Lung (tissue), 12 donors: Measurements from ENCODE around the gene TEDC2. TPM values are rescaled to one million over a fixed set of nuclear protein-coding genes. Genes with fewer than 3 reads are reported as not detected.

Experiments used
- ATAC-seq: fragments of 200-7000 bp; cut with Tn5 transposase; one replicate; pipeline ENCODE4 v1.9.1; 2020; ENCODE audit warnings: moderate number of reproducible peaks; ENCODE audit not compliant: insufficient read depth, low FRiP score
- DNase-seq, 3 donors: peaks; one replicate each; pipeline ENCODE4 v3.0.0-alpha.2; 2013 to 2017
- H3K27ac ChIP-seq, 2 donors: one replicate each; pipeline ENCODE4 v1.5.1; 2013; ENCODE audit warnings: mild to moderate bottlenecking in 2 of 2, moderate library complexity in 2 of 2, control low read depth in 1 of 2, inconsistent platforms in 1 of 2, low read depth in 1 of 2, low read length in 1 of 2
- H3K27me3 ChIP-seq, 3 donors: one replicate each; pipeline ENCODE4 v1.5.1; 2013; ENCODE audit warnings: low read length in 2 of 3; ENCODE audit not compliant: control insufficient read depth in 3 of 3, insufficient read depth in 3 of 3
- H3K36me3 ChIP-seq, 4 donors: one replicate each; pipeline ENCODE4 v1.5.1; 2013; ENCODE audit warnings: low read length in 4 of 4, mild to moderate bottlenecking in 1 of 4, moderate library complexity in 1 of 4; ENCODE audit not compliant: control insufficient read depth in 4 of 4, insufficient read depth in 4 of 4
- H3K4me1 ChIP-seq, 5 donors: one replicate each; pipeline ENCODE4 v1.5.1; 2013; ENCODE audit warnings: low read length in 5 of 5, mild to moderate bottlenecking in 2 of 5, moderate library complexity in 1 of 5; ENCODE audit not compliant: control insufficient read depth in 5 of 5, insufficient read depth in 5 of 5
- H3K4me3 ChIP-seq: one replicate; pipeline ENCODE4 v1.5.1; 2013; ENCODE audit warnings: mild to moderate bottlenecking, control low read depth, moderate library complexity
- H3K9ac ChIP-seq, 2 donors: one replicate each; pipeline ENCODE4 v1.5.1; 2013; ENCODE audit warnings: low read length in 2 of 2, control low read depth in 1 of 2; ENCODE audit not compliant: insufficient read depth in 1 of 2
- H3K9me3 ChIP-seq, 4 donors: one replicate each; pipeline ENCODE4 v1.5.1; 2013; ENCODE audit warnings: low read length in 3 of 4, mild to moderate bottlenecking in 1 of 4, moderate library complexity in 1 of 4; ENCODE audit not compliant: control insufficient read depth in 4 of 4, insufficient read depth in 3 of 4
- CTCF ChIP-seq: IDR thresholded peaks from 2 replicates; pipeline ENCODE4 v1.5.1; 2012; ENCODE audit warnings: mild to moderate bottlenecking; ENCODE audit errors: control extremely low read depth, extremely low read depth
- WGBS, 2 donors: extraction: QIAGEN DNeasy Blood & Tissue Kit; methylation state at CpG; one replicate each; pipeline ENCODE4 v1.1.7; 2013; 5-methylcytosine and 5-hydroxymethylcytosine counted together
- polyA plus RNA-seq, 2 donors: library from polyadenylated mRNA; stranded (reverse); fragments of 200-250 nt; gene quantifications; one replicate each; pipeline ENCODE4 v1.2.1, GENCODE V29; 2013
- total RNA-seq, 2 donors: library from RNA; depleted of rRNA in 1 of 2; stranded (reverse); fragments of >200 nt in 1 of 2; gene quantifications; one replicate each; pipeline ENCODE4 v1.2.1, GENCODE V29; 2014 to 2021
- donor health status: control.
- donor health status: control.
- donor health status: Bipolar disorder and iron deficiency.
- donor health status: healthy.
- donor health status: DM: yes; HTN: yes; CAD: no.

The TEDC2 gene
- total and polyA plus RNA-seq, 4 donors, result 1.1 to 3.6 (median 2.2) TPM

GRCh38 chr16:2486645-2487516 lies 27.0 kb downstream of the TEDC2 start:
- Histone ChIP-seq H3K9ac (no peak overlapping the region), H3K36me3 (peaks cover 0 to 4% (median 0%) of the 10 kb centered on the region in 4 donors), H3K27ac (peak overlapping the region in 1 of 2 donors; percentile 18), H3K4me3 (no peak overlapping the region), H3K4me1 (peaks cover 0 to 53% (median 9%) of the 10 kb centered on the region in 5 donors), H3K9me3 (no peaks in the 10 kb centered on the region), H3K27me3 (no peaks in the 10 kb centered on the region)
- DNase-seq (peak in 2 of 3 donors; percentile 48 to 59), ATAC-seq (peak; percentile 38)
- TF ChIP-seq CTCF, result peak; percentile 28
- WGBS, 2 donors, result 45 to 58% methylated on average over 29 of the region's 29 CpGs

- ATAC-seq (no peak), DNase-seq (no peak)
- H3K4me3 ChIP-seq, result no peak overlapping the region
- H3K27me3 ChIP-seq, result no peaks in the 10 kb centered on the region
- H3K36me3 ChIP-seq, result peaks cover 0 to 4% (median 0%) of the 10 kb centered on the region in 4 donors
- peaks cover 0 to 47% (median 9%) of the 10 kb centered on the region in 5 donors for H3K4me1 ChIP-seq
- no peak overlapping the region for H3K9ac ChIP-seq
- H3K27ac ChIP-seq, result peak overlapping the region in 1 of 2 donors; percentile 15
- WGBS, 2 donors, result 46 to 63% methylated on average over 8 of the region's 8 CpGs
- TF ChIP-seq CTCF, result no peak
- no peaks in the 10 kb centered on the region for H3K9me3 ChIP-seq
These were observed 27.6 kb downstream of the TEDC2 start for GRCh38 chr16:2487517-2487842.

- Histone ChIP-seq H3K4me3 (no peak overlapping the region), H3K27me3 (no peaks in the 10 kb centered on the region), H3K36me3 (peaks cover 0 to 4% (median 0%) of the 10 kb centered on the region in 4 donors), H3K9ac (no peak overlapping the region), H3K9me3 (no peaks in the 10 kb centered on the region), H3K4me1 (peaks cover 0 to 41% (median 9%) of the 10 kb centered on the region in 5 donors), H3K27ac (peak overlapping the region in 1 of 2 donors; percentile 15)
- DNase-seq, result no peak
- TF ChIP-seq CTCF, result no peak
- no peak for ATAC-seq
- WGBS, 2 donors, result 33 to 70% methylated on average over 15 of the region's 15 CpGs
These were observed 28.1 kb downstream of the TEDC2 start for GRCh38 chr16:2487903-2488531.
